Measurements from ENCODE around the gene ZFPM1.

The ZFPM1 gene

DNA sequence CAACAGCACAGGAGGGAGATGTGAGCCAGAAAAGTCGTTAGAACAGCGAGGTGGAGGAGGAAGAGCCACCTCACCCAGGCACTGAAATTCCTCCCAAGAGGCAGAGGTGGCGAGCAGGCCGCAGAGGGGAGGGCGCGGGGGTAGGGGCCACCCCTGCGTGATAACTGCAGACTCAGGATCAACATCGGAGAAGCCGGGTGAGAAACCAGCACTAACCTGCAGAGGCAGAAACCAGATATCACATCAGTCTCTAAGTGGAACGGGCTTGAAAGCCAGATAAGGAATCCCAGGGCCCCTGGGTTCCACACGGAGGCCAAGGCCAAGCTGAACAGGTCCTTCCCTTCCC lies 77.8 kb downstream of the ZFPM1 start:
- Histone ChIP-seq H3K9me3 (ENCODE audit: low read length) (no peaks in the 10 kb centered on the region), H3K36me3 (ENCODE audit: insufficient read depth, low read length) (peaks cover 3% of the 10 kb centered on the region), H3K4me3 (ENCODE audit: low read length) (no peak overlapping the region)

GRCh38 chr16:88531346-88531745 lies 78.3 kb downstream of the ZFPM1 start:
- Histone ChIP-seq H3K9me3 (ENCODE audit: low read length) (no peaks in the 10 kb centered on the region), H3K27me3 (ENCODE audit: insufficient read depth, low read length) (no peaks in the 10 kb centered on the region), H2AFZ (ENCODE audit: low read depth, low read length) (no peak overlapping the region), H3K36me3 (ENCODE audit: insufficient read depth, low read length) (peaks cover 3% of the 10 kb centered on the region), H3K4me1 (ENCODE audit: insufficient read depth, low read length) (peaks cover 6% of the 10 kb centered on the region), H3K4me3 (ENCODE audit: low read length) (no peak overlapping the region)

More for the DNA sequence above, 77.8 kb downstream of the ZFPM1 start:
- Histone ChIP-seq H3K27me3 (ENCODE audit: insufficient read depth, low read length) (no peaks in the 10 kb centered on the region), H2AFZ (ENCODE audit: low read depth, low read length) (no peak overlapping the region), H3K4me1 (ENCODE audit: insufficient read depth, low read length) (peaks cover 6% of the 10 kb centered on the region)

DNA sequence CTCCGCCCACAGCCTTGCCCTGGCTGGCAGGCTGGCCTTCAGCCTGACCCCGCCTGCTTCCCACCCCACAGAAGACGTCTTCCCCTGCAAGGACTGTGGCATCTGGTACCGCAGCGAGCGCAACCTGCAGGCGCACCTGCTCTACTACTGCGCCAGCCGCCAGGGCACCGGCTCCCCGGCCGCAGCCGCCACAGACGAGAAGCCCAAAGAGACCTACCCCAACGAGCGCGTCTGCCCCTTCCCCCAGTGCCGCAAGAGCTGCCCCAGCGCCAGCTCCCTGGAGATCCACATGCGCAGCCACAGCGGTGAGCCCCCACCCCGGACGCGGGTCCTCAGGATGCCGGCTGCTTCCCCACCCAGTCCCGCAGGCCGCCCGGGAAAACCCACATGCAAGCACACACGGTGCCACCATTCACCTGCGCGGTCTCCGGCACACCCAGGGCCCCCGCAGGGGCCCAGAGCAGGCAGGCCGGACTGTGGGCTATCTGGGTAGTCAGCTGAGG lies 78.9 kb downstream of the ZFPM1 start:
- Histone ChIP-seq H3K4me1 (ENCODE audit: insufficient read depth, low read length) (peaks cover 6% of the 10 kb centered on the region), H2AFZ (ENCODE audit: low read depth, low read length) (no peak overlapping the region), H3K36me3 (ENCODE audit: insufficient read depth, low read length) (peaks cover 3% of the 10 kb centered on the region), H3K9me3 (ENCODE audit: low read length) (no peaks in the 10 kb centered on the region), H3K4me3 (ENCODE audit: low read length) (no peak overlapping the region), H3K27me3 (ENCODE audit: insufficient read depth, low read length) (no peaks in the 10 kb centered on the region)

- Histone ChIP-seq H3K9me3 (ENCODE audit: low read length) (no peaks in the 10 kb centered on the region), H3K4me3 (ENCODE audit: low read length) (no peak overlapping the region), H3K4me1 (ENCODE audit: insufficient read depth, low read length) (peaks cover 6% of the 10 kb centered on the region), H2AFZ (ENCODE audit: low read depth, low read length) (no peak overlapping the region), H3K27me3 (ENCODE audit: insufficient read depth, low read length) (no peaks in the 10 kb centered on the region), H3K36me3 (ENCODE audit: insufficient read depth, low read length) (peaks cover 3% of the 10 kb centered on the region)
Measured at GRCh38 chr16:88532434-88533241, 79.6 kb downstream of the ZFPM1 start.

GRCh38 chr16:88533381-88533917 lies 80.4 kb downstream of the ZFPM1 start:
- no peaks in the 10 kb centered on the region for H3K9me3 ChIP-seq (ENCODE audit: low read length)
- H3K27me3 ChIP-seq (ENCODE audit: insufficient read depth, low read length), result peaks cover 4% of the 10 kb centered on the region
- no peak overlapping the region for H3K4me3 ChIP-seq (ENCODE audit: low read length)
- H3K4me1 ChIP-seq (ENCODE audit: insufficient read depth, low read length), result peaks cover 8% of the 10 kb centered on the region
- no peak overlapping the region for H2AFZ ChIP-seq (ENCODE audit: low read depth, low read length)
- peaks cover 3% of the 10 kb centered on the region for H3K36me3 ChIP-seq (ENCODE audit: insufficient read depth, low read length)

DNA sequence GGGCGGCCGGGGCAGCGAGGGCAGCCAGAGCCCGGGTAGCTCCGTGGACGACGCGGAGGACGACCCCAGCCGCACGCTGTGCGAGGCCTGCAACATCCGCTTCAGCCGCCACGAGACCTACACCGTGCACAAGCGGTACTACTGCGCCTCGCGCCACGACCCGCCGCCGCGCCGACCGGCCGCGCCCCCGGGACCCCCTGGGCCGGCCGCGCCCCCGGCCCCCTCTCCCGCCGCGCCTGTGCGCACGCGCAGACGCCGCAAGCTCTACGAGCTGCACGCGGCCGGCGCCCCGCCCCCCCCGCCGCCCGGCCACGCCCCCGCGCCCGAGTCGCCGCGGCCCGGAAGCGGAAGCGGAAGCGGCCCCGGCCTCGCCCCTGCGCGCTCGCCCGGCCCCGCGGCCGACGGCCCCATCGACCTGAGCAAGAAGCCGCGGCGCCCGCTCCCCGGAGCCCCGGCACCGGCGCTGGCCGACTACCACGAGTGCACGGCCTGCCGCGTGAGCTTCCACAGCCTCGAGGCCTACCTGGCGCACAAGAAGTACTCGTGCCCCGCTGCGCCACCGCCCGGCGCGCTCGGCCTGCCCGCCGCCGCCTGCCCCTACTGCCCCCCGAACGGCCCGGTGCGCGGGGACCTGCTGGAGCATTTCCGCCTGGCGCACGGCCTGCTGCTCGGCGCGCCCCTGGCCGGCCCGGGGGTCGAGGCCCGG lies 81.0 kb downstream of the ZFPM1 start:
- peak overlapping the region; percentile 77 for H3K4me3 ChIP-seq (ENCODE audit: low read length)
- peaks cover 8% of the 10 kb centered on the region for H3K27me3 ChIP-seq (ENCODE audit: insufficient read depth, low read length)
- peaks cover 8% of the 10 kb centered on the region for H3K4me1 ChIP-seq (ENCODE audit: insufficient read depth, low read length)
- no peaks in the 10 kb centered on the region for H3K9me3 ChIP-seq (ENCODE audit: low read length)
- H3K36me3 ChIP-seq (ENCODE audit: insufficient read depth, low read length), result peaks cover 3% of the 10 kb centered on the region
- H2AFZ ChIP-seq (ENCODE audit: low read depth, low read length), result no peak overlapping the region

DNA sequence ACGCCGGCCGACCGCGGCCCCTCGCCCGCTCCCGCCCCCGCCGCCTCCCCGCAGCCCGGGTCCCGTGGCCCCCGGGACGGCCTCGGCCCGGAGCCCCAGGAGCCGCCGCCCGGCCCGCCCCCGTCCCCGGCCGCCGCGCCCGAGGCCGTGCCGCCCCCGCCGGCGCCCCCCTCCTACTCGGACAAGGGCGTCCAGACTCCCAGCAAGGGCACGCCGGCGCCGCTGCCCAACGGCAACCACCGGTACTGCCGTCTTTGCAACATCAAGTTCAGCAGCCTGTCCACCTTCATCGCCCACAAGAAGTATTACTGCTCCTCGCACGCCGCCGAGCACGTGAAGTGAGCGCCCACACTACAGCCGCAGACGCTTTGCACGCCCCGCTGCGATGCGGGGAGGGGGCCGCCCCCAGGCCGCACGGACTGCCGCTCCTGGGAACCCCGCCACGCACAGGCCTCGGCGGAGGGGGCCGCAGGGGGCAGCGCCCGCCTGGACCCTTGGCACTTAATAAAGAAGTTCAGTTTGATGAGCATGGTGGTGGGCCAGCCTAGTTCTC lies 81.6 kb downstream of the ZFPM1 start:
- H3K4me1 ChIP-seq (ENCODE audit: insufficient read depth, low read length), result peaks cover 8% of the 10 kb centered on the region
- no peak overlapping the region for H2AFZ ChIP-seq (ENCODE audit: low read depth, low read length)
- peaks cover 11% of the 10 kb centered on the region for H3K27me3 ChIP-seq (ENCODE audit: insufficient read depth, low read length)
- H3K9me3 ChIP-seq (ENCODE audit: low read length), result no peaks in the 10 kb centered on the region
- H3K4me3 ChIP-seq (ENCODE audit: low read length), result peak overlapping the region; percentile 77
- peaks cover 3% of the 10 kb centered on the region for H3K36me3 ChIP-seq (ENCODE audit: insufficient read depth, low read length)

- Histone ChIP-seq H3K4me3 (ENCODE audit: low read length) (peak overlapping the region; percentile 42), H3K36me3 (ENCODE audit: insufficient read depth, low read length) (peaks cover 3% of the 10 kb centered on the region), H3K27me3 (ENCODE audit: insufficient read depth, low read length) (peaks cover 11% of the 10 kb centered on the region), H3K9me3 (ENCODE audit: low read length) (no peaks in the 10 kb centered on the region), H2AFZ (ENCODE audit: low read depth, low read length) (no peak overlapping the region), H3K4me1 (ENCODE audit: insufficient read depth, low read length) (peaks cover 8% of the 10 kb centered on the region)
Measured at GRCh38 chr16:88535191-88535856, 82.2 kb downstream of the ZFPM1 start.

GRCh38 chr16:88535857-88536222 lies 82.8 kb downstream of the ZFPM1 start:
- Histone ChIP-seq H2AFZ (ENCODE audit: low read depth, low read length) (no peak overlapping the region), H3K9me3 (ENCODE audit: low read length) (no peaks in the 10 kb centered on the region), H3K27me3 (ENCODE audit: insufficient read depth, low read length) (peaks cover 11% of the 10 kb centered on the region), H3K36me3 (ENCODE audit: insufficient read depth, low read length) (peaks cover 3% of the 10 kb centered on the region), H3K4me3 (ENCODE audit: low read length) (no peak overlapping the region), H3K4me1 (ENCODE audit: insufficient read depth, low read length) (peaks cover 8% of the 10 kb centered on the region)

GRCh38 chr16:88536510-88536909 lies 83.4 kb downstream of the ZFPM1 start:
- H3K9me3 ChIP-seq (ENCODE audit: low read length), result no peaks in the 10 kb centered on the region

DNA sequence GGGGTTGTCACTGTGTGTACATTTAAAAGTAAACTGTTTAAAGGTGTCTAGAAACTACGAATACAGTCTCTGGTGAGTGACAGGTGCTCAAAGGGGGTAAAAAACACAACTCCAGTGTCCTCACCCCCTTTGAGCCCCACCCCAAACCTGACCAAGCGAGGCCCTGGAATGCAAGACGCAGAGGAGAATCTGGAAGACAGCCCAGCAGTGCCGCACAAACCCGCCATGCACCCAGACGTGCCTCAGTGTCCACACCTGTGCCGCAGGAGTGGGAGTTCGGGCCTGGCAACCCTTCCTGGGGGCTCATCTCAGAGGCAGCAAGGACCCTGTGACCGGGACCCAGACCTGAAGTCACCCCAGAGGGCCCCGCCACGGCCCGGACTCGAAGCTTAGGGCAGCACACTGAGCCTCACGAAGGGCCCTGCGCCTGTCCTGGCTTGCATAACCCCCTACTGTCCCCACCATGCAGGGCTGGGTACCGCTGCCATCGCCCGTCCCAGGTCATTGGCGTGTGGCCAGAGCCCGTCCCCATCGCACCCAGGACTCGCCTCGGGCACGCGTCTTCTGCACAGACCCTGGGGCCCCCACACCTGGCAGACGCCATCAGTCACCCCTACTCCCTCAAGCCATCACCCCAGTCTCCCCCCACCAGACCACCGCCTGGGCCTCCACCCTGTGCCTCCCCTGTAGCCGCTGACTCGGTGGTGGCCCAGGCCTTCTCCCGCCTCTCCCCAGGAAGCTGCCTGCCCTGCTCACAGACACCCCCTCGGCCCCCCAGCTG lies 84.1 kb downstream of the ZFPM1 start:
- peaks cover 11% of the 10 kb centered on the region for H3K27me3 ChIP-seq (ENCODE audit: insufficient read depth, low read length)
- no peak overlapping the region for H3K4me3 ChIP-seq (ENCODE audit: low read length)
- H3K9me3 ChIP-seq (ENCODE audit: low read length), result no peaks in the 10 kb centered on the region
- H3K4me1 ChIP-seq (ENCODE audit: insufficient read depth, low read length), result peaks cover 8% of the 10 kb centered on the region
- H2AFZ ChIP-seq (ENCODE audit: low read depth, low read length), result no peak overlapping the region
- H3K36me3 ChIP-seq (ENCODE audit: insufficient read depth, low read length), result peaks cover 3% of the 10 kb centered on the region

More at GRCh38 chr16:88536510-88536909, 83.4 kb downstream of the ZFPM1 start:
- Histone ChIP-seq H2AFZ (ENCODE audit: low read depth, low read length) (no peak overlapping the region), H3K27me3 (ENCODE audit: insufficient read depth, low read length) (peaks cover 11% of the 10 kb centered on the region), H3K4me1 (ENCODE audit: insufficient read depth, low read length) (peaks cover 8% of the 10 kb centered on the region), H3K36me3 (ENCODE audit: insufficient read depth, low read length) (peaks cover 3% of the 10 kb centered on the region), H3K4me3 (ENCODE audit: low read length) (no peak overlapping the region)

- Histone ChIP-seq H3K4me3 (ENCODE audit: low read length) (no peak overlapping the region), H3K27me3 (ENCODE audit: insufficient read depth, low read length) (peaks cover 11% of the 10 kb centered on the region), H3K9me3 (ENCODE audit: low read length) (peaks cover 4% of the 10 kb centered on the region), H2AFZ (ENCODE audit: low read depth, low read length) (no peak overlapping the region), H3K36me3 (ENCODE audit: insufficient read depth, low read length) (peaks cover under 1% of the 10 kb centered on the region), H3K4me1 (ENCODE audit: insufficient read depth, low read length) (peaks cover 8% of the 10 kb centered on the region)
Measured at GRCh38 chr16:88537859-88538258, 84.8 kb downstream of the ZFPM1 start.
